GM12875 (cell line): ENCODE results near the gene RNASE7.

Experiments
- H3K4me3 ChIP-seq: one replicate; pipeline ENCODE4 v1.5.1; 2011; ENCODE audit warnings: low read depth, low read length, control low read depth
- TF ChIP-seq, protein P1 (sequence below): IDR thresholded peaks from 2 replicates; pipeline ENCODE4 v1.5.1; 2011; ENCODE audit warnings: low read depth, mild to moderate bottlenecking, control low read depth, inconsistent platforms, low read length, moderate library complexity, borderline replicate concordance; ENCODE audit not compliant: insufficient read depth

Gene RNASE7

DNA sequence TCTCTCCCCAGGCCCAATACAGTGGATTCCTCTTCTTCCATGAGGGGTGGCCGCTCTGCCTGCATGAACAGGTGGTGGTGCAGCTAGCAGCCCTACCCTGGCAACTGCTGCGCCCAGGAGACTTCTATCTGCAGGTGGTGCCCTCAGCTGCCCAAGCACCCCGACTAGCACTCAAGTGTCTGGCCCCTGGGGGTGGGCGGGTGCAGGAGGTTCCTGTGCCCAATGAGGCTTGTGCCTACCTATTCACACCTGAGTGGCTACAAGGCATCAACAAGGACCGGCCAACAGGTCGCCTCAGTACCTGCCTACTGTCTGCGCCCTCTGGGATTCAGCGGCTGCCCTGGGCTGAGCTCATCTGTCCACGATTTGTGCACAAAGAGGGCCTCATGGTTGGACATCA is 31.8 kb downstream of the RNASE7 start:
- TF ChIP-seq, protein P1, sequence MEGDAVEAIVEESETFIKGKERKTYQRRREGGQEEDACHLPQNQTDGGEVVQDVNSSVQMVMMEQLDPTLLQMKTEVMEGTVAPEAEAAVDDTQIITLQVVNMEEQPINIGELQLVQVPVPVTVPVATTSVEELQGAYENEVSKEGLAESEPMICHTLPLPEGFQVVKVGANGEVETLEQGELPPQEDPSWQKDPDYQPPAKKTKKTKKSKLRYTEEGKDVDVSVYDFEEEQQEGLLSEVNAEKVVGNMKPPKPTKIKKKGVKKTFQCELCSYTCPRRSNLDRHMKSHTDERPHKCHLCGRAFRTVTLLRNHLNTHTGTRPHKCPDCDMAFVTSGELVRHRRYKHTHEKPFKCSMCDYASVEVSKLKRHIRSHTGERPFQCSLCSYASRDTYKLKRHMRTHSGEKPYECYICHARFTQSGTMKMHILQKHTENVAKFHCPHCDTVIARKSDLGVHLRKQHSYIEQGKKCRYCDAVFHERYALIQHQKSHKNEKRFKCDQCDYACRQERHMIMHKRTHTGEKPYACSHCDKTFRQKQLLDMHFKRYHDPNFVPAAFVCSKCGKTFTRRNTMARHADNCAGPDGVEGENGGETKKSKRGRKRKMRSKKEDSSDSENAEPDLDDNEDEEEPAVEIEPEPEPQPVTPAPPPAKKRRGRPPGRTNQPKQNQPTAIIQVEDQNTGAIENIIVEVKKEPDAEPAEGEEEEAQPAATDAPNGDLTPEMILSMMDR, result no peak
- H3K4me3 ChIP-seq, result no peak overlapping the region

DNA sequence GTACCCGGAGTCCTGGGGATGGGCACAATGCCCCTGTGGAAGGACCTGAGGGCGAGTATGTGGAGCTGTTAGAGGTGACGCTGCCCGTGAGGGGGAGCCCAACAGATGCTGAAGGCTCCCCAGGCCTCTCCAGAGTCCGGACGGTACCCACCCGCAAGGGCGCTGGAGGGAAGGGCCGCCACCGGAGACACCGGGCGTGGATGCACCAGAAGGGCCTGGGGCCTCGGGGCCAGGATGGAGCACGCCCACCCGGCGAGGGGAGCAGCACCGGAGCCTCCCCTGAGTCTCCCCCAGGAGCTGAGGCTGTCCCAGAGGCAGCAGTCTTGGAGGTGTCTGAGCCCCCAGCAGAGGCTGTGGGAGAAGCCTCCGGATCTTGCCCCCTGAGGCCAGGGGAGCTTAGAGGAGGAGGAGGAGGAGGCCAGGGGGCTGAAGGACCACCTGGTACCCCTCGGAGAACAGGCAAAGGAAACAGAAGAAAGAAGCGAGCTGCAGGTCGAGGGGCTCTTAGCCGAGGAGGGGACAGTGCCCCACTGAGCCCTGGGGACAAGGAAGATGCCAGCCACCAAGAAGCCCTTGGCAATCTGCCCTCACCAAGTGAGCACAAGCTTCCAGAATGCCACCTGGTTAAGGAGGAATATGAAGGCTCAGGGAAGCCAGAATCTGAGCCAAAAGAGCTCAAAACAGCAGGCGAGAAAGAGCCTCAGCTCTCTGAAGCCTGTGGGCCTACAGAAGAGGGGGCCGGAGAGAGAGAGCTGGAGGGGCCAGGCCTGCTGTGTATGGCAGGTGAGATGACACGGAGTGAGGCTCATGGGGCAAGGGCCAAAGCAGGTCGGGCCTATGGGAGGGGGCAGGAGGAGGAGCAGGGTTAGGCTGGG is 32.5 kb downstream of the RNASE7 start:
- H3K4me3 ChIP-seq, result no peak overlapping the region
- TF ChIP-seq, protein P1, result no peak

DNA sequence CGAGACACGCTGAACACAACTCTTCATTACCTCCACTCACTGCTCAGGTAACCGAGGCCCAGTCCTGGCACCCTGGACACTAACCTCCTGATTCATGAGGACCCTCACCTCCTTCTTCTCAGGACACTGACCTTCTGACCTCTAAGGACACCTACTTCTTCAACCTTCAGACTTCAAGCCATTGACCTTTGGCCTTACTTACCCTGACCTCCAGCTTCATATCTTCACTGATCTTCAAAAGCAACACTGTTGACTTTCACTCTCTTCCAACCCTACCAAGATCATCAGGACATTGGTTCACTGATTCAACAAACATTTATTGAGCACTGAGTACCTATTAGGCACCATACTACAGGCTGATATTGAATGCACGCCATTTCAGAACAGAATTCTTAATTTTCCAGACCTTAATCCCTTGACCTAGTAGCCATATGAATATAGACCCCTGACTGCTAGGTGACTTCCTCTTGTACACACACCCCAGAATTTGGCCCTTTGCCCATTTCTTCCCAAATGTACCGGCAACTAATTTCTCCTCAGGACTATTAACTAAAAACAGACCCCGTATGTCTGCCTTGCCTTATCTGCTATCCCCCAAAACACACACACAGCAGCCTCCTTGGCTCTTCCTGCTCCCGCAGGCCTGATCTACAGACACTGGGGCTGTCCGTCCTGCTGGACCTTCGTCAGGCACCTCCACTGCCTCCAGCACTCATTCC is 33.7 kb downstream of the RNASE7 start:
- no peak overlapping the region for H3K4me3 ChIP-seq
- TF ChIP-seq, protein P1, result no peak

DNA sequence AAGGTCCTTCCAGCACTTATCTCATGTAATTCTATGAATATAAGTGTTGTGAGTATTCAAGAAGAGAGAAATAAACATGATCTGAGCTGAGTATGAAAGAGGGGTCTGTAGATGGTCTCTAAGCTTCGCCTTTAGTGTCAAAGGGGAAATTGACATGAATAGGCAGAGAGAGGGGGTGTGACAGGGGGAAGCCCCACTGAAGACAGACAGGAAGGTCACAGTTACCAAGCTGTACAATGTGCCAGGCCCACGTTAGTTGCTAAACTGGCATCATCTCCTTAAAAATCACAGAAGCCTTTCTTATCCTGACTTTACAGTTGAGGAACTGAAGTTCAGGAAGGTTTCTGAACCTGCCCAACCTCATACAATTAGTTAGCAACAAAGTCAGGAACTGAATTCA is 35.5 kb downstream of the RNASE7 start:
- H3K4me3 ChIP-seq, result no peak overlapping the region
- TF ChIP-seq, protein P1, result no peak

DNA sequence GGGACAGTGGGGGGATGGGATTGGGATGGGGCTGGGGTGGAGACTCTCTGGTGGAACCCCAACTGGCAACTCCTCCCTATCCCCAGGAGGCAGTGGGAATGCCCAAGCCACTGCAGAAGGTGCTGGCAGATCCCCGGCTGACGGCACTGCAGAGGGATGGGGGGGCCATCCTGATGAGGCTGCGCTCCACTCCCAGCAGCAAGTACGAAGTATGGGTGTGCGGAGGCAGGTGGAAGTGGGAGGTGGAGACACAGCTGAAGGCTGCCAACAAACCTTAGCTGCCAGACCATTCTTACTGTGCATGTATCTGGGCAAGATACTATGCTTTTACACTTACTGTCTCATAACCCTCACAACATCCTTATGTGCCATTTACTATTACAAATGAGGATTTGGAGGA is 36.1 kb downstream of the RNASE7 start:
- no peak overlapping the region for H3K4me3 ChIP-seq
- TF ChIP-seq, protein P1, result no peak

DNA sequence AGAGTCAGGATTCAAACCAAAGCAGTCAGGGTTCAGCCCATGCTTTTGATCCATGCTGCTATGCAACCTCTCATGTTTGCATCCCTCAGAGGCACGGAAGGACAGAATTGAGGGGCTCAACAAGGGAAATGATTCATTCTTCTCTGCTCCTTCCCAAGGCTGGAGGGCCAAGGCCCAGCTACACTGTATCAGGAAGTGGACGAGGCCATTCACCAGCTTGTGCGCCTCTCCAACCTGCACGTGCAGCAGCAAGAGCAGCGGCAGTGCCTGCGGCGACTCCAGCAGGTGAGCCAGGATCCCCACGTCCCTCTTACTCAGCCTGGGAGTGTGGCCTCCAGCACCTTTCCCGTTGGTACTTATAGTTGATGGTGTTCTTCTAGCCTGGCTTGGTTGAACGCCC is 36.6 kb downstream of the RNASE7 start:
- TF ChIP-seq, protein P1, result no peak
- no peak overlapping the region for H3K4me3 ChIP-seq
